HG02763 (cell line): ENCODE data around the gene CTDSP2.
A peak's percentile ranks its signal among the peaks of the same experiment; 100 is the strongest.
"Not testable (repeated sequence)": the region's sequence is repeated elsewhere in the genome, so short reads cannot be mapped to it uniquely, and the experiment has no call there.

Experiments used
- ATAC-seq: cut with Tn5 transposase; IDR thresholded peaks from one replicate; pipeline ENCODE4 v1.9.1; 2021; ENCODE audit warnings: mild to moderate bottlenecking, moderate library complexity; ENCODE audit not compliant: unreplicated experiment

CTDSP2 gene

GRCh38 chr12:57846577-57847319 lies at the start of gene CTDSP2:
TSS of gene CTDSP2 (minus strand) at chr12:57846729. CDS start at chr12:57846435, 294 bp downstream.
- ATAC-seq, result peak; percentile 39

GRCh38 chr12:57896115-57896433 lies 49.5 kb upstream of the CTDSP2 start:
- ATAC-seq, result no peak

- ATAC-seq, result no peak
These were observed 49.0 kb upstream of the CTDSP2 start for GRCh38 chr12:57895389-57896114.

- no peak for ATAC-seq
These were observed 48.1 kb upstream of the CTDSP2 start for GRCh38 chr12:57894399-57895292.

GRCh38 chr12:57893431-57894353 lies 47.2 kb upstream of the CTDSP2 start:
- no peak for ATAC-seq

GRCh38 chr12:57892232-57892972 lies 45.9 kb upstream of the CTDSP2 start:
- no peak for ATAC-seq

- no peak for ATAC-seq
These were observed 45.2 kb upstream of the CTDSP2 start for GRCh38 chr12:57891542-57892228.

GRCh38 chr12:57890191-57891115 lies 43.9 kb upstream of the CTDSP2 start:
- no peak for ATAC-seq

GRCh38 chr12:57889500-57889989 lies 43.0 kb upstream of the CTDSP2 start:
- ATAC-seq, result no peak

- no peak for ATAC-seq
These were observed 42.1 kb upstream of the CTDSP2 start for GRCh38 chr12:57888409-57889157.

- no peak for ATAC-seq
These were observed 41.3 kb upstream of the CTDSP2 start for GRCh38 chr12:57887631-57888408.

- ATAC-seq, result not testable (repeated sequence)
These were observed 40.4 kb upstream of the CTDSP2 start for GRCh38 chr12:57886964-57887363.

GRCh38 chr12:57886542-57886941 lies 40.0 kb upstream of the CTDSP2 start:
- ATAC-seq, result no peak

- no peak for ATAC-seq
These were observed 38.7 kb upstream of the CTDSP2 start for GRCh38 chr12:57885207-57885606.

- ATAC-seq, result no peak
These were observed 37.2 kb upstream of the CTDSP2 start for GRCh38 chr12:57883700-57884099.

- no peak for ATAC-seq
These were observed 36.5 kb upstream of the CTDSP2 start for GRCh38 chr12:57883057-57883456.
